ENCODE results near the gene SYNE3.

SYNE3 gene

GRCh38 chr14:95516554-95517181 lies at the start of gene SYNE3:
Gene SYNE3 (minus strand): TSS chr14:95516650. CDS start chr14:95475821, 40,829 bp downstream.
- DNase-seq = peak; percentile 80

GRCh38 chr14:95564060-95564459 lies 47.6 kb upstream of the SYNE3 start:
- no peak for DNase-seq

- DNase-seq = no peak
Observed at GRCh38 chr14:95562892-95563685, 46.6 kb upstream of the SYNE3 start.

- DNase-seq = peak; percentile 89
Observed at GRCh38 chr14:95561001-95561412, 44.6 kb upstream of the SYNE3 start.

- no peak for DNase-seq
Observed at GRCh38 chr14:95559203-95559602, 42.8 kb upstream of the SYNE3 start.

- no peak for DNase-seq
Observed at GRCh38 chr14:95557832-95558231, 41.4 kb upstream of the SYNE3 start.

- no peak for DNase-seq
Observed at GRCh38 chr14:95557291-95557690, 40.8 kb upstream of the SYNE3 start.

- no peak for DNase-seq
Observed at GRCh38 chr14:95555053-95555452, 38.6 kb upstream of the SYNE3 start.

GRCh38 chr14:95553141-95553540 lies 36.7 kb upstream of the SYNE3 start:
- DNase-seq = no peak

- DNase-seq = no peak
Observed at GRCh38 chr14:95551435-95551834, 35.0 kb upstream of the SYNE3 start.

- DNase-seq = no peak
Observed at GRCh38 chr14:95549656-95550585, 33.5 kb upstream of the SYNE3 start.

- DNase-seq = no peak
Observed at GRCh38 chr14:95548328-95548929, 32.0 kb upstream of the SYNE3 start.

- DNase-seq = no peak
Observed at GRCh38 chr14:95547626-95548327, 31.3 kb upstream of the SYNE3 start.

GRCh38 chr14:95547272-95547625 lies 30.8 kb upstream of the SYNE3 start:
- no peak for DNase-seq

GRCh38 chr14:95545515-95546168 lies 29.2 kb upstream of the SYNE3 start:
- DNase-seq = peak; percentile 25

- DNase-seq = no peak
Observed at GRCh38 chr14:95544588-95544987, 28.1 kb upstream of the SYNE3 start.

GRCh38 chr14:95543021-95543420 lies 26.6 kb upstream of the SYNE3 start:
- DNase-seq = no peak

- no peak for DNase-seq
Observed at GRCh38 chr14:95541932-95542930, 25.8 kb upstream of the SYNE3 start.

GRCh38 chr14:95541346-95541745 lies 24.9 kb upstream of the SYNE3 start:
- DNase-seq = no peak

- DNase-seq = no peak
Observed at GRCh38 chr14:95540236-95540855, 23.9 kb upstream of the SYNE3 start.

Measured in activated CD4-positive, alpha-beta T cell treated with anti-CD3 and anti-CD28 coated beads, Interleukin-10, Interleukin-2, amounts not matched to agents 100 ng/mL and 50 ng/mL, durations not matched to agents 16 hours and 8 hours (primary cell).